Epithelial cell of esophagus (primary cell): ENCODE results near the gene TRMT10B.

Experiments
- DNase-seq: peaks from one replicate; pipeline ENCODE4 v3.0.0; 2010; ENCODE audit warnings: low read depth
- H3K4me3 ChIP-seq: 2 replicates; pipeline ENCODE4 v1.5.1; 2011; ENCODE audit warnings: mild to moderate bottlenecking, low read length, control low read depth
- TF ChIP-seq, protein P1 (sequence below): IDR thresholded peaks from 2 replicates; pipeline ENCODE4 v1.5.1; 2011; ENCODE audit warnings: low read depth, mild to moderate bottlenecking, low read length, control low read depth, inconsistent platforms; ENCODE audit not compliant: insufficient read depth; ENCODE audit errors: missing control alignments

The TRMT10B gene

DNA sequence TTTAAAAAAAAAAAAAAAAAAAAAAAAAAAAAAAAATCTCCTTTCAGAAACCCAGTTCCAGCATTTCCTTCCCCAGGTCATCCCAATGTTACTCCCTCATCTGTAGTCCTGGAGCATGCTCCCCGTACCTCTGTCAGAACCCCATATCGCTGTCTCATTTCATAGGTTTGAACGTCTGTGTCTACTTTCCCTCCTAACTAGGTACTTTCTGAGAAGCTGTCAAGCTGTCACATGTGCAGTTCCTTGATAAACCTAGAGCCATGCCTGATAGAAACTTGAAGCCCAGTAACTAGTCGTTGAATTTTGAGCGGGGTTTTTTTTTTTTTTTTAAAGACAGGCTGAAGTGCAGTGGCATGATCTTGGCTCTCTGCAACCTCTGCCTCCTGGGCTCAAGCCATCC is 15.7 kb downstream of the TRMT10B start:
- TF ChIP-seq, protein P1, sequence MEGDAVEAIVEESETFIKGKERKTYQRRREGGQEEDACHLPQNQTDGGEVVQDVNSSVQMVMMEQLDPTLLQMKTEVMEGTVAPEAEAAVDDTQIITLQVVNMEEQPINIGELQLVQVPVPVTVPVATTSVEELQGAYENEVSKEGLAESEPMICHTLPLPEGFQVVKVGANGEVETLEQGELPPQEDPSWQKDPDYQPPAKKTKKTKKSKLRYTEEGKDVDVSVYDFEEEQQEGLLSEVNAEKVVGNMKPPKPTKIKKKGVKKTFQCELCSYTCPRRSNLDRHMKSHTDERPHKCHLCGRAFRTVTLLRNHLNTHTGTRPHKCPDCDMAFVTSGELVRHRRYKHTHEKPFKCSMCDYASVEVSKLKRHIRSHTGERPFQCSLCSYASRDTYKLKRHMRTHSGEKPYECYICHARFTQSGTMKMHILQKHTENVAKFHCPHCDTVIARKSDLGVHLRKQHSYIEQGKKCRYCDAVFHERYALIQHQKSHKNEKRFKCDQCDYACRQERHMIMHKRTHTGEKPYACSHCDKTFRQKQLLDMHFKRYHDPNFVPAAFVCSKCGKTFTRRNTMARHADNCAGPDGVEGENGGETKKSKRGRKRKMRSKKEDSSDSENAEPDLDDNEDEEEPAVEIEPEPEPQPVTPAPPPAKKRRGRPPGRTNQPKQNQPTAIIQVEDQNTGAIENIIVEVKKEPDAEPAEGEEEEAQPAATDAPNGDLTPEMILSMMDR = no peak
- H3K4me3 ChIP-seq = no peak overlapping the region
- no peak for DNase-seq

DNA sequence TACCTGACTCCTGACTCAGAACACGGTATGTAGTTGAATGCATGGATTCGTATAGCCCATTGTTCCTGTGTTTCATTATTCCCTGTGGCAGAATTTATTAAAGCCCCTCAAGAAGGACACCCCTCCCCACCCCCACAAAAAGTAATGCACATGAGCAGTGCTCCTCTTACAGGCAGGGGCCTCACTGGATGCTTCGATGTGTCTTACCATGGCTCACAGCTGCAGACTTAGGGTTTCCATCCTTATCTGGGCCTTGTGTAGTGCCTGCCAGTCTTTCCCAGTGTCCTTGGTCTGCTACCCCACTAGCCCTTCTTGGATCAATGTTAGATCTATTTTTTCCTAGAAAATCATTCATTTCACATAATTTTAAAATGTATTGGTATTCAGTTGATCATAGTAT is 16.4 kb downstream of the TRMT10B start:
- no peak overlapping the region for H3K4me3 ChIP-seq
- TF ChIP-seq, protein P1 = no peak
- no peak for DNase-seq

DNA sequence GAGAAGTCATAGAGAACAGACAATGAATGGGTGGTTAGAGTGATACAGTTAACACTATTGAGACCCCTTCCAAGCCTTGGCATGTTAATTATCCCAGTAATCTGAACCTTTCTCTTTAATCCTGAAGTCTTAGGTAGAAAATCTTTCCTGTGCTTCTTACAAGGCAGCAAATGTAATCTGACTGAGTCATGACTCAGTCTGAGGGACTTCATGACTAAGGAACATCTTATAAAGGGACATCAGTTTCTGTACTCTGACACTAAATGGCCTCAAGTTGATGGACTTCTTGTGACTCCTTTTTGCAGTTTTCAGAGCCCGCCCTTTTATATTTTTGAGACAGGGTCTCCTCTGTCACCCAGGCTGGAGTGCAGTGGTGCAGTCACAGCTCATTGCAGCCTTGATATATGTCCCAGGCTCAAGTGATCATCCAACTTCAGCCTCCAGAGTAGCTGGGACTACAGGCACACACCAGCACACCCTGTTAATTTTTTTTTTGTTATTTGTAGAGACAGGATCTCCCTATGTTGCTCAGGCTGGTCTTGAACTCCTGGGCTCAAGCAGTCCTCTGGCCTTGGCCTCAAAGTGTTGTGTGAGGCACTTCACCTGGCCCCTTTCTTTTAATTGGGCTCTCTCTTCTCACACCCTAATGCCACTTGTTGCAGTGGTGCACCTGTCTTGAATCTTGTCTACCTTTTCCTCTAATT is 21.8 kb downstream of the TRMT10B start:
- H3K4me3 ChIP-seq = no peak overlapping the region
- peak; percentile 23 for DNase-seq
- TF ChIP-seq, protein P1 = no peak

DNA sequence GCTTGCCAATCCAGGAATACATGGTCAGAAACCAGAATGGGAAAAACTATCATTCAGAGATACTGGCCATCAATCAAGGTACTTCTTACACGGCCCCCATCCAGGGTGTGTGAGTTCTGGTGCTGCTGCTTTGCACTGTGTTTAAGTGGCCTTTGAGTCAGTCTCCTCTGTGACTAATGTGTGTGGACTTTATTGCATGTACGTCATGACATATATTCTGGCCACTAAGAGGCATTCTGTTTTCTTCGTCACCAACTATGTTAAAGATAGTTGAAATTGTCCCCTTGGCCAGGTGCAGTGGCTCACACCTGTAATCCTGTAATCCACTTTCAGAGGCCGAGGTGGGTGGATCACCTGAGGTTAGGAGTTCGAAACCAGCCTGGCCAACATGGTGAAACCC is 22.7 kb downstream of the TRMT10B start:
- no peak overlapping the region for H3K4me3 ChIP-seq
- peak; percentile 36 for DNase-seq
- TF ChIP-seq, protein P1 = no peak

DNA sequence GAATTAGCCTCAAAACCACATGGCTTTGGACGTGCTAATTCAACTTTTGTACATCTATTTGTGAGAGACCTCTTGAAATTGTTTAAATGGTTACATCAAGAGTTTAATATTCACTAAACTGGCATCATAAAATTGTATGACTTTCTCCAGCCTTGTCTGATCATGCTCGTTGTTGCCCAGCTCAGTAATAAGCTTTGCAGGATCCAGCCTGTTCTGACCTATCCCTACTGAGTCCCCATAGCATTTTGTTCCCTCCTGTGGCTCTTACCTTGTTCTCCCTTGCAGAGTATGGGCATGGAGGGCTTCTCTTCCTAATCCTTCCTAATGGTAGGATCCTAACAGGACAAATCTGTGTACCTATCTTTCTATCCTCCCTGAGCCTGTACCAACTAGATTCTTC is 24.9 kb downstream of the TRMT10B start:
- DNase-seq = peak; percentile 62
- H3K4me3 ChIP-seq = no peak overlapping the region
- TF ChIP-seq, protein P1 = no peak

DNA sequence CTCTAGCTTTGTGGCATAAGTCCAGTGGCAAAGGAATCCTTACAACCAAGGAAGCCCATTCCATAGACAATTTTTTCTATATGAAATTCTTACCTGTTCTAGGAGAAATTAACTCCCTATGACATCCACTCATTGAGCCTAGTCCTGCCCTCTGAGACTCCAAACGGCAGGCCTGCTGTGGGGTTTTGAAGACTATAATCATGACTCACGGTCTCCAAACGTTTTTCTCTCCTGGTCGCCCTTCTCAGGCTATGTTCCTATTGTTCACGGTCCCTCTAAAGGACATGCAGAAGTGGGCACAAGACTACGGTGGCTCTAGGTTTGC is 30.6 kb downstream of the TRMT10B start:
- TF ChIP-seq, protein P1 = no peak
- H3K4me3 ChIP-seq = peak overlapping the region; percentile 96
- DNase-seq = no peak
